ENCODE measurements around the gene HLA-DRB1.
A peak's percentile ranks its signal among the peaks of the same experiment; 100 is the strongest.
"Not testable (repeated sequence)": the region's sequence is repeated elsewhere in the genome, so short reads cannot be mapped to it uniquely, and the experiment has no call there.

HLA-DRB1 gene

GRCh38 chr6:32589596-32590449, at the start of gene HLA-DRB1:
TSS of gene HLA-DRB1 (minus strand) at chr6:32589848. CDS start at chr6:32589742, 106 bp downstream.
- peak; percentile 37 for DNase-seq

GRCh38 chr6:32638532-32639219, 49.0 kb upstream of the HLA-DRB1 start:
- no peak for DNase-seq

- no peak for DNase-seq
Observed at GRCh38 chr6:32637883-32638282, 48.2 kb upstream of the HLA-DRB1 start.

GRCh38 chr6:32637219-32637880, 47.7 kb upstream of the HLA-DRB1 start, which contains the start of gene HLA-DQA1:
TSS of gene HLA-DQA1 (plus strand) at chr6:32637406. CDS start at chr6:32637459, 53 bp downstream.
- no peak for DNase-seq

DNA sequence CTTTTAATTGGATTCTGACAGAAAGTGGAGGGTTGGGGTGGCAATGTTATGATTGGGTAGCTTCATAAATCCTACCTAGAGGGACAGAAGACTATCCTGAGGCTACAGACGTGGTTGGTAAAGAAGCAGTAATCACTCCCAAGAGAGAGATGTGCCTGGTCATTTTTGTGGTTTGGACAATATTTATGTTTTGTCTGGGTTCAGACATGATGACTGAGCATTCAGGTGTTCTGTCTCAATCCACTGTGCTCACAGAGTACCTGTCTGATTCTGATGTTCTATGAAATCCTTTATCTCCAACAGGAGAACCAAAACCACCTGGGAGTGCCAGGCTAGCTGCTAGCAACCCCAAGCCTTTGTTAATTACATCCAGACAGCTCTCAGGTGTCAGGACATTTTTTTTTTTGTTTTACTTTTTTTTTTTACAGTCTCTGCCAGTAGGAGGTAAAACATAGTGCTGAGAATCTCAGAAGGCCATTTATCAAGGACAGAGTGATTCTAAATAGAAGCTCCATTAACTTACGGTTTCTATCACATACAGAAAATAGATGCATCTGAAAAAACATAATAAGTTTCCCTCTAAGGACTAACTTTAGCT, 46.0 kb upstream of the HLA-DRB1 start:
- no peak for DNase-seq

DNA sequence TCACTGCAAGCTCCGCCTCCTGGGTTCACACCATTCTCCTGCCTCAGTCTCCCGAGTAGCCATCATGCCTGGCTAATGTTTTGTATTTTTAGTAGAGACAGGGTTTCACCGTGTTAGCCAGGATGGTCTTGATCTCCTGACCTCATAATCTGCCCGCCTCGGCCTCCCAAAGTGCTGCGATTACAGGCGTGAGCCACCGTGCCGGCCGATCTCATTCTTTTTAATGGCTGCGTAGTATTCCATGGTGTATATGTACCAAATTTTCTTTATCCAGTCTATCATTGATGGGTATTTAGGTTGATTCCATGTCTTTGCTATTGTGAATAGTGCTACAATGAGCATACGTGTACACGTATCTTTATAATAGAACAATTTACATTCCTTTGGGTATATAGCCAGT, 40.1 kb upstream of the HLA-DRB1 start:
- DNase-seq, result not testable (repeated sequence)

DNA sequence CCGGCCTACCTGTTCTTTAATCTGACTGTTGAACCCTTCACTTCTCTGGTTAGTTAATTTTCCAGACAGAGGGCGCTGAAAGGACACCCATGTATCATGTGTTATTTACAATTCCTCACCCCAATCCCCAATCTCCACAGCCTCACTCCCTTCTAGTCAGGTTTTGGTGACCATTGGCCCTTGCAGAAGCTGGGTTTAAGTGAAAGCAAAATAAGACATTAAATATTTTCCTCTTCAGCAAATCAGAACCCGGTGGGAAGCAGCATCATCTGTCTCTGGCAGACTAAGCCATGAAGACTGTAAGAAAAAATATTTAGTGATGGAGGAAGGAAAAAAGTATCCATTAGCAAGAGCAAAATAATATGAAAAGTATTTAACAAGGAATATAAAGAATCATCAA, 38.2 kb upstream of the HLA-DRB1 start:
- DNase-seq, result no peak

DNA sequence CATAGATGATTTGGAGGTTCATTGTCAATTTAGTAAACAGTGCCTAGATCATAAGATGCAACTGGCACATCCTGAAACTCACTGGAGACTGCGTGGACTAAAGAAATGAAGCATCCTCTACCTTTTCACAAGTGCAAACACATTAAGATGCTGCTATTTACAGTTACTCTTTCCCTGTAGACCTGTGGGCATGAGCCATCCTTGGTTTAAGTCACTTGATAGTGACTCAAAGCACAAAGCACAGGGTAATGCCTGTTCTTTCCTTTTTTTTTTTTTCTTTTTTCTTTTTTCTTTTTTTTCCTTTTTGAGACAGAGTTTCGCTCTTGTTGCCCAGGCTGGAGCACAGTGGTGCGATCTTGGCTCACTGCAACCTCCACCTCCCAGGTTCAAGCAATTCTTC, 37.6 kb upstream of the HLA-DRB1 start:
- no peak for DNase-seq

- no peak for DNase-seq
Observed at GRCh38 chr6:32625137-32625536, 35.5 kb upstream of the HLA-DRB1 start.

DNA sequence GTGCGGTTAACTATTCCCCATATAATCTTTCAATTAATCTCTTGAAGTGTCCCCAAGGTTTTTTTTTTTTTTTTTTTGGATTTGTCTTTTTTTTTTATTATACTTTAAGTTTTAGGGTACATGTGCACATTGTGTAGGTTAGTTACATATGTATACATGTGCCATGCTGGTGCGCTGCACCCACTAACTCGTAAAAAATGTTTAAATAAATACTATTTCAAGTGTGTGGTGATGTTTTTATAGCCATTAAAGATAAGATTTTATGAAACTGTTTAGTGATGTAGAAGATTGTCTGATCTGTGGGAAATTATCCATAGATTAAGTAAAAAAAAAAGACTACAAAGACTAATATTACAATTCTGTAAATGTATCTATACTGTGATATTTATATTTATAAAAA, 34.9 kb upstream of the HLA-DRB1 start:
- no peak for DNase-seq

DNA sequence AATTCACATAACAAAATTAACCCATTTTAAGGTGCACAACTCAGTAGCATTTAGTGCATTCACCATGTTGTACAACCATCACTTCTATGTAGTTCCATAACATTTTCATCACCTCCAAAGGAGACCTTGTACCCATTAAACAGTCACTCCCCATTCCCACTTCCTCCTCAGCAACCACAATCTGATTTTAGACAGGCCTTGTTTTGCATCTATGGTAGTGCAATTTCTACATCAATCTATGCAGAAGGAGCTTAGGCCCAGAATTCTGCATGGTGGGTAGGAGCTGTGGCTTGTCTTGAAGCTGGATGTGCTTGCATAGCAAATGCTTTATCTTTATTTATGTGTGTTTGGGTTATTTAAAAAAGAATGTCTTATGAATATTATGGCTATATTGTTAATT, 34.0 kb upstream of the HLA-DRB1 start:
- no peak for DNase-seq

GRCh38 chr6:32622545-32623401, 33.1 kb upstream of the HLA-DRB1 start:
- peak; percentile 49 for DNase-seq

DNA sequence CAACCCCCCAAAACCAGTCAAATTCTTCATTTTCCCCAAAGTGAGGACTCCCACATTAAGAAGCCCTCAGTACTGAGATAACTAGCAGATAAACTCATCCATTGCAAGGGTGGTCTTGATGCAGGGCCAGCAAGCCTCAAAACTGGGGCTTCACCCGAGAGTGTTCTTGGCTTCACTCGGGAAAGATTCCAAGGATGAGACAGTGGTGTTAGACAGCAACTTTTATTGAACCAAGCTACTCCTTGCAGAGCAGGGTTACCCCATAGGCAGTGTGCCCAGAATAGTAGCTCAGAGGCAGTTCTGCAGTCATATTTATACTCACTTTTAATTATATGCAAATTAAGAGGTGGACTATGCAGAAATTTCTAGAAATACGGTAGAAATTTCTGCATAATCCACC, 31.7 kb upstream of the HLA-DRB1 start:
- no peak for DNase-seq

- DNase-seq, result no peak
Observed at GRCh38 chr6:32617751-32618150, 28.1 kb upstream of the HLA-DRB1 start.

DNA sequence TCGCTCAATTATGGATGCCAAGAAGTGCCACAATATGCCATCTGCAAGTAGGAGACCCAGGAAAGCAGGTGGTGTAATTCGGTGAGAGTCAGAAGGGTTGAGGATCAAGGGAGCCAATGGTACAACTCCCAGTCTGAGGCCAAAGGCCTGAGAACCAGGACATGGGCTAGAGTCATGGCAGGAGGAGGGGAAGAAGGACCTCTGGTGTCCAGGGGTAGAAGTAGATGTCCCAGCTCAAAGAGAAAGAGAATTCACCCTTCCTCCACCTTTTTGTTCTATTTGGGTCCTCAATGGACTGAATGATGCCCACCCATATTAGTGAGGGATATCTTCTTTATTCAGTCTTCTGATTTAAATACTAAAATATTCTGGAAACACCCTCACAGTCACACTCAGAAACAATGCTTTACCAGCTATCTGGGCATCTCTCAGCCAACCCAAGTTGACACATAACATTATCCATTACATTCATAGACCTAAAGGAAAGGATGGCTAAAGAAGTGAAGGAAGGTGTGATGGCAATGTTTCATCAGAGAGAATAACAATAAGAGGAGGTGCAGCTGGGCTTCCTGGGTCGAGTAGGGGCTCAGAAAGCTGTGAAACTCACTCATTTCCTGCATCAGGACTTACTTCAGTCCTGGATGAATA, 26.4 kb upstream of the HLA-DRB1 start:
- no peak for DNase-seq

DNA sequence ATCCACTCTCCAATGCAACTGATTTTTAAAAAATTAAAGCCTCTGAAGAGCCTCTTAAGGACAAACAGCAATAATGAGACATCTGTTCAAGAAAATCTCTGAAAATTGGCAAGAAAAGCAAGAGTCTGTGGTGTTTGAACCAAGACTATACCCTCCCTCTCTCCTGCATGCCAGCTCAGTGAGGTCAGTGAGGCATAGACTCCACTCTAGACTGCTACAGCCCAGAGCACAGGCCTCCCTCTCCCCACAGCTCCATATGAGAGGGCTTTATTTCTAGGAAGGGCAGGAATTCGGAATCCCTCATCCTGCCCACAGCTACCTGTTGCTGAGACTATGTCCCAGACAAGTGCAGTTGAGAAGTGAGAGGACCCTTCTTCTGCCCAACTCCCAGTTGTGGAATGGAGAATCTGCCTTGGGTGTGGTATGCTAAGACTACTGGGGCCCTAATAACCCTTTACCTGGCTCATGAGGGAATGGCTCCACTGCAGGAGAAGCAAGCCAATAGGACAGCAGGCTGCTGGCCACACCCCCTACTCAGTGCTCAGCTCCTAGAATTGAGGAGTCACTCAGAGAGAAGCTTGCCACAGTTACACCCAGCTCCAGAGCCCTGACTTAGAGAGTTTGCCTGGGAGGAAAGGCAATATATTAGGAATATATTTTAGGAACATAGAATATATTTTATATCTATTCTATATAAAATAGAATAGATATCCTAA, 24.9 kb upstream of the HLA-DRB1 start:
- DNase-seq, result no peak

DNA sequence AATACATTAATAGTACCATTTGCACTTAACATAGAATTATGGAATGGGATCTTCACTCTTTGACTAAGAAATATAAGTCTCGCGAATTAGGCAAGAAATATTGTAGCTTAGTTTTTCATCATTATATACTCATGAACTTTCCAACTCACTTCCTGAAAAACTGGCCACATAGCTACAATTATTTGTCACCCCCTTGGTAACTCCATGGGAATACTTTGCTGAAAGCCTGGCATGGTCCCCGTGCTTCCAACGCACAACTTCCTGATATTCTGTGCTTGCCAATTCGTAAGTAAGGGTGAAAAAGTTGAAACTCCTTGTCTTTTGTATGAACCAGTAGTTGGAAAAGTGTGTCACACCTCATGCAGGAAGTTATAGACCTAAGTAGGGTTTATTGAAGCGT, 23.8 kb upstream of the HLA-DRB1 start:
- DNase-seq, result no peak

DNA sequence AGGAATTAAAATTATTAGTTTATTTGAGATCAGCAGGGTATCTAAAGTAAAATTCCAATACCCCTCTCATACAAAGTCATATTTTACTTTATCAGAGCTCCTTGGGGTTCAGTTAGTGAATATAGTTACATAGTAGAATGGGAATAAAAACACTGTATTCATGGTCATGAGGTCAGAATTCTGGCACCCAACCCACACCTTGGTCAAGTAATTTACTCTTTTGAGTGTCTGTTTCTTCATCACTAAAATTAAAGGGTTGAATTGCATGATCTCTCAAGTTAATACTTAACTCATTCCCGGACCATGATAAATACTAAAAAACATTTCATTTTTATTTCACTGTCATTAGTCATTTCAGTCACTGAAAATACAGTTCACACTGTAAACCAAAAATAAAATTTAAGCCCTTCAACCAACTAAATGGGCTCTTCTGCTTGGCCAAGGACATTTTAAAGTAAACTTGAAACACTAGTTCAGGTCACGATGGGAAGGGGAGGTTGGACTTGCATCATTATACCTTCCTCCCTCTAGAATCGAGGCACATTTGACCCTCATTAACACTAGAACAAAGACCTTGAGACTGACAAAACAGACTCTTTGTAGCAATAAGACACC, 21.1 kb upstream of the HLA-DRB1 start:
- DNase-seq, result no peak

DNA sequence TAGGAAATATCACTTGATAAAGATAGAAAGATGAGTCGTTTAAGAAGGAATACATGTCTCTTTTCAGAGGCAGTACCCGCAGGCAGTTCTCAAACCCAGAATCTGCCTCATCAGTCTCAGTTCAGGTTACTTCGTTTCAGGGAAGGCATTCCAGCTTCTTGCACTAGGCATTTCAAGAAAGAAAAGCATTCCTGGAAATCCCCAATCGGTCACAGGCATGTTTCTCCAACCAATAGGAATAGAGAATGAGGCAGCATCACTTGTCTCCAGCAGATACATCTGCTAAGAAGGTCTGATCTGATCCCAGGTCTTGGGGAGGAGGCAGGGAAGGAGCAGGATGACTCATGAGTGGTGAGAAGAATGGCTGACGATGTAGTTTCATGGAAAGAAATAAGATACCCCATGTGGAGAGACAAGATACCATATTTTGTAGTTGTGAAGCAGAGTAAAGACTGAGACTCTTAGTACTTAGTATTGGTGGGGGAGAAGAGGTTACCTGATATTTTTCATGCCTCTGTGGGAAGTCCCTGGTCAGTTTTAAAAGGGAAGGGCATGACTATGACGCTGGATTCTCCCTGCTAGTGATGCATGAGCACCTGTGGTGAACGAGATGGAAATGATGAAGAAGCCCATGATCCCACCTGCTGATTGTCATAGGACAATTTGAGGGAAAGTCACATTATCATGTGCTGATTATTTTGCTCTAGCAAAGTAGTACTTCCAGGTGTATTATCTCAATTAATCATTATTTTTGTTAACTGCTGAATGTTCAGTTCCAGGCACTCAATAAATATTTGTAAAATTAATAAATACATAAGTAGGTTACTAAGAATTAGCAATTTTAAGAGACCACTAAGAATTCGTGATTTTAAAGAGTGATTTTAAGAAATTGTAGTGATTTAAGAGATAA, 20.3 kb upstream of the HLA-DRB1 start:
- DNase-seq, result peak; percentile 39

DNA sequence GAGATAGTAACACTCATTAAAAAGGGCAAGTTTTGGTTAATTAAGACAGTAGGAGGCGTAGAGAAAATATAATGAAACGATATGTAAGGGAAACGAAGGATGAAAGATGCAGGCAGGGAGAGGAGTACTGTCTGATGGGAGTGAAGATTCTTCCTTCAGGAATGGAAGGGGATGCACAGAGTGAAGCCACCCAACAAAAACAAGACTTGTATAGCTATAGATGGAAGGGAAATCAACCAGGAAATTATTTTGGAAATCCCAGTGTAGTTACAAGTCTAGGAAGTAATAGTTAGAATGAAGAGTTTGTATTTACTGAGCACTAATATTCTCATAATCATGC, 19.7 kb upstream of the HLA-DRB1 start:
- DNase-seq, result no peak

All from stimulated activated CD8-positive, alpha-beta memory T cell treated with anti-CD3 and anti-CD28 coated beads, Interleukin-4, amount 100 ng/mL, for 48 hours (primary cell).